A549 treated with AZD2906 at 1 μM for 4 hours (cell line): ENCODE results near the gene MYH6. TPM values are rescaled to one million over a fixed set of nuclear protein-coding genes. Genes with fewer than 3 reads are reported as not detected.

Experiments
- total RNA-seq: library from RNA; stranded (reverse); fragments of 200-300 nt; extraction: Qiagen RNA extraction; gene quantifications from 5 replicates; pipeline ENCODE4 v1.2.3, GENCODE V29; 2022

MYH6 gene
- total RNA-seq, result 0.08 to 0.17 TPM (median 0.10 TPM) in 5 replicates

GRCh38 chr14:23407516-23408306 lies at the start of gene MYH6:
Gene MYH6, minus strand, starts transcription at chr14:23408273. Its CDS starts 1,050 bp downstream, at chr14:23407223.

GRCh38 chr14:23435543-23436326 lies 27.7 kb upstream of the MYH6 start, which contains the start of gene MYH7:
Gene MYH7, minus strand, starts transcription at chr14:23435660. Its CDS starts 1,928 bp downstream, at chr14:23433732.

GRCh38 chr14:23376482-23377197 lies 31.4 kb downstream of the MYH6 start, which contains the start of gene CMTM5:
Gene CMTM5, plus strand, starts transcription at chr14:23377046. Its CDS starts 206 bp downstream, at chr14:23377252.

GRCh38 chr14:23372509-23372908 lies 35.6 kb downstream of the MYH6 start, which contains the start of gene IL25:
Gene IL25, plus strand, starts transcription at chr14:23372809.

GRCh38 chr14:23365036-23365731 lies 42.9 kb downstream of the MYH6 start, which contains the start of gene EFS:
Gene EFS, minus strand, starts transcription at chr14:23365172. Its CDS starts 147 bp downstream, at chr14:23365025.

GRCh38 chr14:23352506-23353432 lies 55.3 kb downstream of the MYH6 start, which contains the start of gene SLC22A17:
Gene SLC22A17, minus strand, starts transcription at chr14:23352887.

Other genes starting within 250 kb of the MYH6 start
- gene SLC7A8, start 224.6 kb downstream of the MYH6 start, total RNA-seq, result 1.8 to 2.8 TPM (median 1.9 TPM) in 5 replicates
- gene RNF212B, start 170.3 kb downstream of the MYH6 start, total RNA-seq, result not detected in 5 replicates
- 7.0 to 11.6 TPM (median 9.3 TPM) in 5 replicates for gene HOMEZ, start 122.1 kb downstream of the MYH6 start, total RNA-seq
- 2.6 to 3.7 TPM (median 2.8 TPM) in 5 replicates for gene PPP1R3E, start 105.4 kb downstream of the MYH6 start, total RNA-seq
- 16.2 to 18.1 TPM (median 17.3 TPM) in 5 replicates for gene BCL2L2, start 101.4 kb downstream of the MYH6 start, total RNA-seq
- 132 to 144 TPM (median 142 TPM) in 5 replicates for gene PABPN1, start 86.8 kb downstream of the MYH6 start, total RNA-seq
- gene SLC22A17, start 55.4 kb downstream of the MYH6 start, total RNA-seq, result 5.5 to 7.4 TPM (median 6.7 TPM) in 5 replicates
- gene EFS, start 43.1 kb downstream of the MYH6 start, total RNA-seq, result not detected in 5 replicates
- gene IL25, start 35.5 kb downstream of the MYH6 start, total RNA-seq, result not detected in 5 replicates
- not detected in 5 replicates for gene CMTM5, start 31.2 kb downstream of the MYH6 start, total RNA-seq
- gene MYH7, start 27.4 kb upstream of the MYH6 start, total RNA-seq, result 0.01 to 0.02 TPM (median 0.02 TPM) in 4 of 5 replicates, not detected in the other
- 57.8 to 65.9 TPM (median 60.1 TPM) in 5 replicates for gene NGDN, start 61.4 kb upstream of the MYH6 start, total RNA-seq
- 0.35 to 0.95 TPM (median 0.56 TPM) in 5 replicates for gene ZFHX2, start 143.5 kb upstream of the MYH6 start, total RNA-seq
- 12.3 to 15.0 TPM (median 12.8 TPM) in 5 replicates for gene THTPA, start 148.0 kb upstream of the MYH6 start, total RNA-seq
- gene AP1G2, start 159.5 kb upstream of the MYH6 start, total RNA-seq, result 35.3 to 51.0 TPM (median 48.3 TPM) in 5 replicates
- gene JPH4, start 170.5 kb upstream of the MYH6 start, total RNA-seq, result 0.06 to 0.21 TPM (median 0.11 TPM) in 5 replicates
- gene DHRS2, start 228.1 kb upstream of the MYH6 start, total RNA-seq, result 5.8 to 7.6 TPM (median 5.9 TPM) in 5 replicates